IPS-20b (cell line): ENCODE measurements around the gene ZNF665.
"Not testable (repeated sequence)": the region's sequence is repeated elsewhere in the genome, so short reads cannot be mapped to it uniquely, and the experiment has no call there.

Experiments used
- H3K27ac ChIP-seq: one replicate; pipeline ENCODE4 v1.5.1; 2013; ENCODE audit warnings: low read length
- H3K27me3 ChIP-seq: 2 replicates; pipeline ENCODE4 v1.6.1; 2013; ENCODE audit warnings: mild to moderate bottlenecking, low read length, inconsistent platforms; ENCODE audit not compliant: insufficient read depth
- H3K36me3 ChIP-seq: 2 replicates; pipeline ENCODE4 v1.6.1; 2013; ENCODE audit warnings: low read depth, mild to moderate bottlenecking, inconsistent platforms, low read length, moderate library complexity; ENCODE audit not compliant: insufficient read depth
- H3K4me1 ChIP-seq: 2 replicates; pipeline ENCODE4 v1.6.1; 2013; ENCODE audit warnings: mild to moderate bottlenecking, control low read depth, inconsistent platforms, low read length, moderate library complexity; ENCODE audit not compliant: insufficient read depth
- H3K4me3 ChIP-seq: 2 replicates; pipeline ENCODE4 v1.5.1; 2013; ENCODE audit warnings: mild to moderate bottlenecking, low read length, inconsistent platforms
- H3K9ac ChIP-seq: 2 replicates; pipeline ENCODE4 v1.6.1; 2013; ENCODE audit warnings: low read depth, mild to moderate bottlenecking, inconsistent platforms, low read length, moderate library complexity
- H3K9me3 ChIP-seq: 2 replicates; pipeline ENCODE4 v1.6.1; 2013; ENCODE audit warnings: mild to moderate bottlenecking, low read depth, low read length, inconsistent platforms; ENCODE audit not compliant: insufficient read depth

ZNF665 gene

DNA sequence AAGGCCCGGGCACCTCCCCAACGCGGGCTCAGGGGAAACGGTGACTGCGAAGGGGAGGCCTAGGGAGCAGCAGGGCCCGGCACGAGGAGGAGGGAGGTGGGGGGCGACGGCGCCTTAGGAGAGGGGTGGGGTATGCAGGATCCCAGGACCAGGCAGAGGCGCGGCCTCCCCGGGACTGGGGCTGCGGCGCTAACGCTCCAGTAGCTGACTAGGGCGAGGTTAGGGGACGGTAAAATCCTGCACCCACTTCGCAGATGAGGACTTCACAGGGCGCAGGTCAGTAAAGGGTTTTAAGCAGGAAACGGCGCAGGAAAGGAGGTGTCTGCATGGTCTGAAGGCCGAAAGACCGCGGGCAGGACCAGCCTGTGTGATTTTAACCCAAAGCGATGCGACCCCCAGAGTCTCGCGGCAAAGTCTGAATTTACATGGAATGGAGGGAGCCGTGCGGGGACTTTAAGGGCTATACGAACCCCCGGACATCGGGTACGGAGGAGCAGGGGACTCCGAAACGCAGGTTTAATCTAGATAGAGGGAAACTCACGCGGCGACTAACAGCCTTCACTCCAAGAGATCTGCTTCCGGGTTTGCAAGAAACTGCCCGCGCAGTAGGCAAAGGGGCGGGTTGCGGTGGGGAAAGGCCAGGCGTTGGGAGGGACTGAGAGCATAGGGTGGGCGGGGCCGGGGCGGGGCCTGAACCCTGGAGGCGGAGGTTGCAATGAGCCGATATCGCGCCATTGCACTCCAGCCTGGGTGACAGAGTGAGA, at the start of gene ZNF665:
Gene ZNF665, minus strand, starts transcription at position 588 of the 764 bp plus-strand sequence. CDS start 10,460 bp downstream, outside the sequence.
- peak within 1 kb of the TSS; percentile 89 for H3K4me3 ChIP-seq
- peak within 1 kb of the TSS; percentile 83; the same call in 1 of the 2 replicates for H3K9ac ChIP-seq

DNA sequence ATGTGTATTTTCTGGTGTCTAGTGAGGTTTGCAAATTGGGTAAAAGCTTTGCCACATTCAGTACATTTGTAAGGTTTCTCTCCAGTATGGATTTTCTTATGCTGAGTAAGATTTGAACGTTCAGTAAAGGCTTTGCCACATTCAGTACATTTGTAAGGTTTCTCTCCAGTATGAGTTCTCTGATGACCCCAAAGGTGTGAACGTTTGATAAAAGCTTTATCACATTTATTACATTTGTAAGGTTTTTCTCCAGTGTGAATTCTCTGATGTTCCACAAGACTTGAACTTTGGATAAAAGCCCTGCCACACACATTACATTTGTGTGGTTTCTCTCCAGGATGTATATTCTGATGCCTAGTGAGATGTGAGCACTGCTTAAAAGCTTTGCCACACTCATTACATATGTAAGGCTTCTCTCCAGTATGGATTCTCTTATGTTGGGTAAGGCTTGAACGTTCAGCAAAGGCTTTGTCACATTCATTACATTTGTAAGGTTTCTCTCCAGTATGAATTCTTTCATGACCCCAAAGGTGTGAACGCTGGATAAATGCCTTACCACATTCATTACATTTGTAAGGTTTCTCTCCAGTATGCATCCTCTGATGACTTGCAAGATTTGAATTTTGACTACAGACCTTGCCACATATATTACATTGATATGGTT, 44.1 kb upstream of the ZNF665 start:
- Histone ChIP-seq H3K9me3 (peaks cover 99% of the 10 kb centered on the region), H3K36me3 (peaks cover 49% of the 10 kb centered on the region), H3K4me1 (no peaks in the 10 kb centered on the region), H3K27ac (no peak overlapping the region), H3K9ac (no peak overlapping the region), H3K4me3 (no peak overlapping the region), H3K27me3 (no peaks in the 10 kb centered on the region)

More for the DNA sequence above, at the start of gene ZNF665:
- no peaks in the 10 kb centered on the region for H3K4me1 ChIP-seq
- H3K27ac ChIP-seq, result no peak within 1 kb of the TSS
- no peaks in the 10 kb centered on the region for H3K36me3 ChIP-seq
- H3K27me3 ChIP-seq, result peaks cover 15% of the 10 kb centered on the region; the same call in 1 of the 2 replicates
- no peaks in the 10 kb centered on the region for H3K9me3 ChIP-seq

DNA sequence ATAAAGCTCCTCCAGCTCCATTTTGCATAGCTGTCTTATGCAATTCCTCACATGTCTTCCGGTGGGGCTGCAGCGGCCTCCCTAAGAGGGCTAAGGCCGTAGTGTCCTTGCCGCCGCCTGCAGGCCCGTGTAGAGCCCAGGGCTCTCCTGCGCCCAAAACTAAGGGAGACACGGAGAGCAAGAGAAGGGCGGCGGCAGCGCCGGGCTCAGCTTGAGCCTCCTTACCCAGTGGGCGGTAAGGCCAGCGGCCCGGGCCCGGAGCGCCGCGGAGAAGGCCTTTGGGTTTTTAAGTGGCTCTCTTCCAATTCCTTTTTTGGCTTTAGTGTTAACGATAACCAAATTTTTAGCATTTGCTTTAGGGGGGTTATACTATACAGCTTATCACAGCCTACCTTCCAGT, 31.4 kb upstream of the ZNF665 start:
- H3K9me3 ChIP-seq, result peaks cover 70% of the 10 kb centered on the region

DNA sequence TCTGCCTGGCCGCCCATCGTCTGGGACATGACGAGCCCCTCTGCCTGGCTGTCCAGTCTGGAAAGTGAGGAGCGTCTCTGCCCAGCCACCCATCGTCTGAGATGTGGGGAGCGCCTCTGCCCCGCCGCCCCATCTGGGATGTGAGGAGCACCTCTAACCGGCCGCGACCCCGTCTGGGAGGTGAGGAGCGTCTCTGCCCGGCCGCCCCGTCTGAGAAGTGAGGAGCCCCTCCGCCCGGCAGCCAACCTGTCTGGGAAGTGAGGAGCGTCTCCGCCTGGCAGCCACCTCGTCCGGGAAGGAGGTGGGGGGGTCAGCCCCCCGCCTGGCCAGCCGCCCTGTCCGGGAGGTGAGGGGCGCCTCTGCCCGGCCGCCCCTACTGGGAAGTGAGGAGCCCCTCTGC, 29.6 kb upstream of the ZNF665 start:
- not testable (repeated sequence) for H3K36me3 ChIP-seq, H3K4me1 ChIP-seq, H3K9ac ChIP-seq, H3K4me3 ChIP-seq, H3K27me3 ChIP-seq, H3K27ac ChIP-seq
- H3K9me3 ChIP-seq, result peaks cover 73% of the 10 kb centered on the region

More for the DNA sequence above, 31.4 kb upstream of the ZNF665 start:
- Histone ChIP-seq H3K4me1 (no peaks in the 10 kb centered on the region), H3K4me3 (no peak overlapping the region), H3K36me3 (no peaks in the 10 kb centered on the region), H3K27ac (no peak overlapping the region), H3K9ac (no peak overlapping the region), H3K27me3 (no peaks in the 10 kb centered on the region)

DNA sequence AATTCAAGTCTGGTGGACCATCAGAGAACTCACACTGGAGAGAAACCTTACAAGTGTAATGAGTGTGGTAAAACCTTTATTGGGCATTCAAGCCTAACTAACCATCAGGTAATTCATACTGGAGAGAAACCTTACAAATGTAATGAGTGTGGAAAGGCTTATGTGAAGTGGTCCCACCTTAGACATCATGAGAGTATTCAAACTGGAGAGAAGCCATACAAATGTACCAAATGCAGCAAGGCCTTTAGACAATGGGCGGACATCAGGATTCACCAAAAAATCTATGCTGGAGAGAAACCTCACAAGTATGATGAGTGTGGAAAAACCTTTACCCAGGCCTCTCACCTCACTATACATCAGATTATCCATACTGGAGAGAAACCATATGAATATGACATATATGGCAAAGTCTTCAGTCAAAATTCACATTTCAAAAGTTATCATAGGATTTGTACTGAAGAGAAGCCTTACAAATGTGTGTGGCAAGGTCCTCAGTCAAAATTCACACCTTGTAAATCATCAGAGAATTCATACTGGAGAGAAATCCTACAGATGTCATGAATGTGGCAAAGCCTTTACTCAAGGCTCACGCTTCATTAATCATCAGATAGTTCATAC, 19.7 kb upstream of the ZNF665 start:
- H3K27ac ChIP-seq, result no peak overlapping the region
- no peak overlapping the region; the same call in 1 of the 2 replicates for H3K4me3 ChIP-seq
- no peak overlapping the region for H3K9ac ChIP-seq
- no peaks in the 10 kb centered on the region for H3K27me3 ChIP-seq
- H3K9me3 ChIP-seq, result peaks cover 79% of the 10 kb centered on the region
- no peaks in the 10 kb centered on the region for H3K4me1 ChIP-seq
- no peaks in the 10 kb centered on the region; the same call in 1 of the 2 replicates for H3K36me3 ChIP-seq

DNA sequence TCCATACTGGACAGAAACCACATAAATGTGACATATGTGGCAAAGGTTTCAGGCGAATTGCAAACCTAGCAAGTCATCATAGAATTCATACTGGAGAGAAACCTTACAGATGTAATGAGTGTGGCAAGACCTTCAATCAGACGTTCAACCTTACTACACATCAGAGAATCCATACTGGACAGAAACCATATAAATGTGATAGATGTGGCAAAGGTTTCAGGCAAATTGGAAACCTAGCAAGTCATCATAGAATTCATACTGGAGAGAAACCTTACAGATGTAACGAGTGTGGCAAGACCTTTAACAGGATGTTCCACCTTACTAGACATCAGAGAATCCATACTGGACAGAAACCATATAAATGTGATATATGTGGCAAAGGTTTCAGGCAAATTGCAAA, 18.4 kb upstream of the ZNF665 start:
- H3K27ac ChIP-seq, H3K36me3 ChIP-seq, H3K9ac ChIP-seq, H3K4me3 ChIP-seq, H3K4me1 ChIP-seq, H3K27me3 ChIP-seq: not testable (repeated sequence)
- peaks cover 69% of the 10 kb centered on the region for H3K9me3 ChIP-seq

DNA sequence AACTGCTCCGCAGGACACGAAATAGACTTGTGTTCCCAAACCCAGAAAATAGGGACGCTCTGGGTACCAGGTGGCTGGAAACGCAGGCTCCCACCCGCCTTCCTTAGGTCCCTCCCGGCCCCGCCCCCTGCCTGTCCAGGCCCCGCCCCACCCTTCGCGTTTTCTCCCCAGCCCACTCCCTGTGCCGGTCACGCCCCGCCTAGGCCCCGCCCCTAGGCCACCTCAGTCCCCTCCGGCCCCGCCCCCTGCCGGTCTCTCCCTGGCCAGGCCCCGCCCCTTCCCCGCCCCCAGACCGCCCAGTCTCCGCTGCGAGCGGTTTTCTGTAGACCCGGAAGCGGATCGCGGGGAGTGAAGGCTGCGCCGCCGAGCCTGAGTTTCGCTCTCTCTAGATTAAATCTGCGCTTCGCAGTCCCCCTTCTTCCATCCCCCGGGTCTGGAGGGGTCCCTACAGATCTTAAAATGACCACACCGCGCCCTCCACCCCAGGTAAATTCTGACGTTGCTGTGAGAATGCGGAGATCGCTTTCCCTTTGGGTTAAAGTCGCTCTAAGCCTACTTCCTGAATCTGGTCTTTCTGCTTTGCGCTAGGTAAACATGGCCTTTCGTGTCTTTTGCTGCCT, 3.7 kb upstream of the ZNF665 start:
- H3K4me1 ChIP-seq, result no peaks in the 10 kb centered on the region
- H3K9me3 ChIP-seq, result peaks cover 3% of the 10 kb centered on the region
- H3K27ac ChIP-seq, result no peak overlapping the region
- peak overlapping the region; percentile 92 for H3K4me3 ChIP-seq
- peak overlapping the region; percentile 81 for H3K9ac ChIP-seq
- peaks cover 15% of the 10 kb centered on the region; the same call in 1 of the 2 replicates for H3K27me3 ChIP-seq
- no peaks in the 10 kb centered on the region for H3K36me3 ChIP-seq

DNA sequence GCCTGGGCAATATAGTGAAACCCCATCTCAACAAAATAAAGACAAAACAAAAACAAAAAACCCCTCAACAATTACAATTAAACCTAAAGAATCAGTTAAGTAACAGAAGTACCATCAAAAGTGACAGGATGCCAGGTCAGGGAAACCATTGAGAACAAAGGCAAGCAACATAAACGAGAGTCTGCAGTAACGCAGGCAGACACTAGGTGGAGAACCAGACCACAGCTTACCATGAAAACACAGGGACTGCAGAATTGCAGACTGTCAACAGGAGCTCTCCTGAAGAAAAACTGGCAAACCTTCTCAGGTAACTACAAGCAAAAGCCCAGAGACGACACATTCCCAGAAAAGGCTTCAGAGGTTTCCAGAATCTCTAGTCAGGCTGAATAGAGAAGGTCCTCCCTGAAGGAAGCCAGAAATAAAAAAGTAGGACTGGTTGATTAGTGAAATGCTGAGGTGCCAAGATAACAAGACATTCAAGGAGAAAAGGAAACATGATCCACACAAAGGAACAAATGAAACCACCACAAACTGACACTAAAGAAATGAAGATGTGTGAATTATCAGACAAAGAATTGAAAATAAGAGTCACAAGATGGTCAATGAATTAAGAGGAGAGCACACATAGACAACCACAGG, 2.2 kb upstream of the ZNF665 start:
- no peaks in the 10 kb centered on the region for H3K4me1 ChIP-seq
- H3K4me3 ChIP-seq, result no peak overlapping the region
- H3K36me3 ChIP-seq, result no peaks in the 10 kb centered on the region

DNA sequence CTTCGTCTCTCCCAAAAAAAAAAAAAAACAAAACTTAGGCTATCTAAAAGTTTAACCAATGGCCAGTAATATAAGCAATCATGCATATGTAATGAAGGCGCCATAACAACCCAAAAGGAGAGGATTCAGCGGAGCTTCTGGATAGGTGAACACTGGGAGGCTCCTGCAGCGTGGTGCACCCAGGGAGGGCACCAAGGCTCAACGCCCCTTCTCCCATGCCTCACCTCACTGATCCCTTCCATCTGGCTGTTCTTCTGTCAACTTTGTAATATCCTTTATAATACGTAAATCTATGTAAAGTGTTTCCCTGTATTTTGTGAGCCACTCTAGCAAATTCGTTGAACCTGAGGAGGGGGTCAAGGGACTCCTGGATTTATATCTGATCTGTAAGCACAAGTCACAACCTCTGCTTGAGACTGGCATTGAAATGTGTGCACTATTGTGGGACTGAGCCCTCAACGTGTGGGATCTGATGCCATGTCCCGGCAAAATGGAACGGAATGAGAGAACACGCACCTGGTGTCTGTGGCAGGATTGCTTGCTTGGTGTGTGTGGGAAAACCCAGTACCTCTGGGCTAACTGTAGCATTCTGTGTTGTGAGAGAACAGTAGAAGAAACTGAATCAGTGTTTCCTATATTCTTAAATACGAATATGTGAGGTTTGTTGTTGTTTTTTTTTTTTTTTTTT, 521 bp upstream of the ZNF665 start:
- H3K9me3 ChIP-seq, result no peaks in the 10 kb centered on the region
- H3K27ac ChIP-seq, result no peak overlapping the region
- peak overlapping the region; percentile 89 for H3K4me3 ChIP-seq
- H3K9ac ChIP-seq, result no peak overlapping the region
- H3K4me1 ChIP-seq, result no peaks in the 10 kb centered on the region
- H3K36me3 ChIP-seq, result no peaks in the 10 kb centered on the region
- H3K27me3 ChIP-seq, result peaks cover 15% of the 10 kb centered on the region; the same call in 1 of the 2 replicates

More for the DNA sequence above, 2.2 kb upstream of the ZNF665 start:
- Histone ChIP-seq H3K27ac (no peak overlapping the region), H3K9ac (no peak overlapping the region), H3K9me3 (peaks cover 3% of the 10 kb centered on the region; the same call in 1 of the 2 replicates), H3K27me3 (peaks cover 15% of the 10 kb centered on the region; the same call in 1 of the 2 replicates)

DNA sequence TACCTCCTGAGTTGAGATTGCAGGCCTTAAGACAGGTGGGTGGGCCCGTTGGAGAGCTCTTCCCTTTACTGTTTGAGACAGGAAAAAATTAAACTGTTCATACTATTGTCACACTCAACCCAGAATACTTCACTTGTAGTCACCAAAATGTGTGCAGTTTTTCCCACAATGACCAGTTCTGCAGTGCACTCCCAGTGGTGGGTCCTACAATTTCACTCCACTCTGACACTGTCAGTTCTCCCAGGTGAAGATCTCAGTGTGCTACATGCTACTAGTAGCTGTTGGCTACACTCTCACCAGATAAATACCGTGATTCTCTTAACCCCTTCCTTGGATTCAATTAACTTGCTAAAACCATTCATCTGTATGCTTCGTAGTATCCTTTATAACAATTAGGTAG, 2.9 kb downstream of the ZNF665 start:
- Histone ChIP-seq H3K4me3 (no peak overlapping the region), H3K4me1 (no peaks in the 10 kb centered on the region), H3K36me3 (no peaks in the 10 kb centered on the region), H3K9ac (no peak overlapping the region), H3K27ac (no peak overlapping the region), H3K9me3 (no peaks in the 10 kb centered on the region), H3K27me3 (peaks cover 6% of the 10 kb centered on the region; the same call in 1 of the 2 replicates)
